Endothelial cell (in vitro differentiated cells): ENCODE measurements around the gene MCHR1. TPM values are rescaled to one million over a fixed set of nuclear protein-coding genes. Genes with fewer than 3 reads are reported as not detected.

Experiments
- DNase-seq: peaks from one replicate; pipeline ENCODE4 v3.0.0; 2021; ENCODE audit warnings: low spot score
- H3K27ac Mint-ChIP-seq: one replicate; pipeline ENCODE4 v1.8.0; 2021; ENCODE audit warnings: mixed read lengths, inconsistent platforms; ENCODE audit not compliant: unreplicated experiment
- H3K27me3 Mint-ChIP-seq: one replicate; pipeline ENCODE4 v1.8.0; 2021; ENCODE audit warnings: mild to moderate bottlenecking, moderate library complexity, mixed read lengths, inconsistent platforms; ENCODE audit not compliant: unreplicated experiment
- H3K36me3 Mint-ChIP-seq: one replicate; pipeline ENCODE4 v1.8.0; 2021; ENCODE audit warnings: mild to moderate bottlenecking, low read depth, mixed read lengths, inconsistent platforms; ENCODE audit not compliant: unreplicated experiment
- H3K4me1 Mint-ChIP-seq: one replicate; pipeline ENCODE4 v1.8.0; 2021; ENCODE audit warnings: mild to moderate bottlenecking, mixed read lengths, inconsistent platforms; ENCODE audit not compliant: unreplicated experiment
- H3K4me3 Mint-ChIP-seq: one replicate; pipeline ENCODE4 v1.8.0; 2021; ENCODE audit warnings: mild to moderate bottlenecking, mixed read lengths, inconsistent platforms; ENCODE audit not compliant: unreplicated experiment
- H3K9me3 Mint-ChIP-seq: one replicate; pipeline ENCODE4 v1.8.0; 2021; ENCODE audit warnings: mixed read lengths, inconsistent platforms; ENCODE audit not compliant: unreplicated experiment
- total RNA-seq: library from RNA; stranded (reverse); fragmentation: NEBNext Ultra II Directional; extraction: Animal tissue kit (Norgen Biotek cat#: 25700); gene quantifications from one replicate; pipeline ENCODE4 v1.2.1, GENCODE V29; 2021; ENCODE audit not compliant: unreplicated experiment
- TF ChIP-seq, protein P1 (sequence below): fragments of 200-600 bp; sonication (generic); IDR thresholded peaks from one replicate; pipeline ENCODE4 v1.5.0; 2021; ENCODE audit warnings: antibody characterized with exemption; ENCODE audit not compliant: unreplicated experiment

MCHR1 gene
- total RNA-seq, 1 donor from 2014 or later: 6.6 TPM

DNA sequence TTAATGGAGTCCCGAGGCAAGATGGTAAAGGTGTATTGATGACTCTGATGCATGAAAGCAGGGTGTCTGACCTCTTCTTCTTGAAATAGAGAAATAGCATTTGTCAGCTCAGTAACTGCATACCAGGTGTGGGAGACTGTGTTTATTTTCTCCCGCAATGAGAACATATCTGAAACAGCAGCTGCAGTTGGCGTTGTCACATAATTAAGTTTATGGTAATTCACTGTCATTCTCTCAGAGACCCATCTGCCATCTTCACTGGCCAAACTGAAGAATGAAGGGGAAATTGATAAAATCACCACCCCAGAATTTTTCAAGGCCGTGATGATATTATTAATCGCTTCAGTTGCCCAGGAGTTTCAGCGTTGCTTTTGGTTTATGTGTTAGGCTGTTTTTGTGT is 20.1 kb upstream of the MCHR1 start:
- no peak for DNase-seq
- Mint-ChIP-seq H3K27ac (no peak overlapping the region), H3K9me3 (no peaks in the 10 kb centered on the region), H3K4me3 (no peak overlapping the region), H3K4me1 (peaks cover 7% of the 10 kb centered on the region), H3K36me3 (peaks cover 3% of the 10 kb centered on the region), H3K27me3 (no peaks in the 10 kb centered on the region)
- TF ChIP-seq, protein P1, sequence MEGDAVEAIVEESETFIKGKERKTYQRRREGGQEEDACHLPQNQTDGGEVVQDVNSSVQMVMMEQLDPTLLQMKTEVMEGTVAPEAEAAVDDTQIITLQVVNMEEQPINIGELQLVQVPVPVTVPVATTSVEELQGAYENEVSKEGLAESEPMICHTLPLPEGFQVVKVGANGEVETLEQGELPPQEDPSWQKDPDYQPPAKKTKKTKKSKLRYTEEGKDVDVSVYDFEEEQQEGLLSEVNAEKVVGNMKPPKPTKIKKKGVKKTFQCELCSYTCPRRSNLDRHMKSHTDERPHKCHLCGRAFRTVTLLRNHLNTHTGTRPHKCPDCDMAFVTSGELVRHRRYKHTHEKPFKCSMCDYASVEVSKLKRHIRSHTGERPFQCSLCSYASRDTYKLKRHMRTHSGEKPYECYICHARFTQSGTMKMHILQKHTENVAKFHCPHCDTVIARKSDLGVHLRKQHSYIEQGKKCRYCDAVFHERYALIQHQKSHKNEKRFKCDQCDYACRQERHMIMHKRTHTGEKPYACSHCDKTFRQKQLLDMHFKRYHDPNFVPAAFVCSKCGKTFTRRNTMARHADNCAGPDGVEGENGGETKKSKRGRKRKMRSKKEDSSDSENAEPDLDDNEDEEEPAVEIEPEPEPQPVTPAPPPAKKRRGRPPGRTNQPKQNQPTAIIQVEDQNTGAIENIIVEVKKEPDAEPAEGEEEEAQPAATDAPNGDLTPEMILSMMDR: no peak

DNA sequence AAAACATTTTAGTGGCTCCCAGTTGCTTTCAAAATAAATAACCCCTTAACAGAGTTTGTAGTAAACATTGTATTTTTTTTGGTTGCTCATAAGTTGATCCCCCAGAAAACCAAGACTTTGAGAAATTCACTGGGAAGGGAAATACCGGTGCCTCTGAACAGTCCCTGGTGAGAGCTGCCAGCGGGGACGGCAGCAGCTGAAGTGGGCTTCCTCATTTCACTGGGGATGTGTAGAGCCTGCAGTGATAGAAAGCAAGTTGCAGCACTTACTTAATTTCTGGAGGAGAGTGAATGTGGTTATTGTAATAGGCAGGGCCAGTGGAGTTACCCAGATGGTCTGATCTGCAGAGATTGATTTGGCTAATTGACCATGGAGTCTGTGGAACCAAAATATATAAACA is 18.6 kb upstream of the MCHR1 start:
- DNase-seq: no peak
- Mint-ChIP-seq H3K4me3 (no peak overlapping the region), H3K9me3 (no peaks in the 10 kb centered on the region), H3K36me3 (peaks cover 3% of the 10 kb centered on the region), H3K27me3 (no peaks in the 10 kb centered on the region), H3K27ac (no peak overlapping the region), H3K4me1 (no peaks in the 10 kb centered on the region)
- TF ChIP-seq, protein P1: no peak

DNA sequence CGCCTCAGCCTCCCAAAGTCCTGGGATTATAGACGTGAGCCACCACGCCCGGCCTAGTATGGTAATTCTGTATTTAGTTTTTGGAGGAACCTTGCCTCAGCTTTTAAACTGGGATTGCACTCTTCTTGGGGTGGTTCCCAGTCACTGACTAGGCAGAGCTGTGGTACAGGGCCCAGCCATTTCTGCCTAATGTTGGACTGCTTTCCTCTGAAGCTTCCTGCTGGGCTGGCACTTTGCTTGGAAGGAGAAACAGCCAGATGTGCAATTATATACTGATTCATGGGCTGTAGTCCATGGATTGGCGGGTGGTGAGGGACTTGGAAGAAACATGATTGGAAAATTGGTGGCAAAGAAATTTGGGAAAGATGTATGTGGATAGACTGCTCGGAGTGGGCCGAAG is 17.6 kb upstream of the MCHR1 start:
- Mint-ChIP-seq H3K36me3 (peaks cover 3% of the 10 kb centered on the region), H3K27me3 (no peaks in the 10 kb centered on the region), H3K27ac (no peak overlapping the region), H3K4me1 (peaks cover 4% of the 10 kb centered on the region), H3K4me3 (no peak overlapping the region), H3K9me3 (no peaks in the 10 kb centered on the region)
- no peak for DNase-seq
- TF ChIP-seq, protein P1: no peak

DNA sequence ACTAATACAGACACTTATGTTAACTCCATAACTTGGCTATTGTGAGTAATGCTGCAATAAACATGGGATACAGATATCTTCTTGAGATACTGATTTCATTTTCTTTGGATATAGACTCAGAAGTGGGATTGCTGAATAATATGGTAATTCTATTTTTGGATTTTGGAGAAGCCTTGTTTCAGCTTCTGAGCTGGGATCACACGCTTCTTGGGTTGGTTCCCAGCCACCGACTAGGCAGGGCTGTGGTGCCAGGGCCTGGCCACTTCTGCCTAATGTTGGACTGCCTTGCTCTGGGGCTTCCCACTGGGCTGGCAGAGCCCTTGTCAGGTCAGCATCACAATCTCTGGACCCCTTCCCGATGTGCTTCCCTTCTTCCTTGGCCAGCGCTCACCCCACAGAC is 14.0 kb upstream of the MCHR1 start:
- Mint-ChIP-seq H3K4me3 (no peak overlapping the region), H3K36me3 (no peaks in the 10 kb centered on the region), H3K9me3 (no peaks in the 10 kb centered on the region), H3K27me3 (no peaks in the 10 kb centered on the region), H3K27ac (no peak overlapping the region), H3K4me1 (peaks cover 29% of the 10 kb centered on the region)
- TF ChIP-seq, protein P1: no peak
- DNase-seq: no peak

DNA sequence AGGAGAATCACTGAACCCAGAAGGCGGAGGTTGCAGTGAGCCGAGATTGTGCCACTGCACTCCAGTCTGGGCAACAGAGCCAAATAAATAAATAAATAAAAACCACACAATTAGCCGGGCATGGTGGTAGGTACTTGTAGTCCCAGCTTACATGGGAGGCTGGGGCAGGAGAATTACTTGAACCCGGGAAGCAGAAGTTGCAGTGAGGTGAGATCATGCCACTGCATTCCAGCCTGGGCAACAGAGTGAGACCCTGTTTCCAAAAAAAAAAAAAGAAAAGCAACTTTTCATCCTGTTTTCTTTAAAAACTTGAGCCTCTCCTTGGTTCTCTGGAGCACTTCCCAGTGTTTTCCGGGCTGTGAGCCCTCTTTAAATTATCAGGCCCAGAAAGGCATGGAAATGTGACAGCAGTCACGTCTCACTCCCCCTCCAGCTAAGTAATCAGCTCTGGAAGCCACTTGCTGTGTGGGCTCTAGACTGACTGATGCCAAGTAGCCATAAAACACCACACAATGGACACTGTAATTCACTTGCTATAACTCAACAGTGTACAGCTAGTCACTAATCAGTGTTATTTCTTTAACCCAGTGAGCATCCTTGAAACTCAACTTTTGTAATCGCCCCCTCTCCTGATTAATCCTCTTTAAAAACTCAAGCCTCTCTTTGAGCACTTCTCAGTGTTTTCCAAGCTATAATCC is 13.0 kb upstream of the MCHR1 start:
- DNase-seq: no peak
- Mint-ChIP-seq H3K27me3 (peaks cover 1% of the 10 kb centered on the region), H3K4me3 (no peak overlapping the region), H3K27ac (no peak overlapping the region), H3K4me1 (peaks cover 31% of the 10 kb centered on the region), H3K36me3 (no peaks in the 10 kb centered on the region), H3K9me3 (no peaks in the 10 kb centered on the region)
- TF ChIP-seq, protein P1: no peak
